HG03064 (cell line): Measurements from ENCODE around the gene ACKR2.

Experiments used
- ATAC-seq: cut with Tn5 transposase; IDR thresholded peaks from one replicate; pipeline ENCODE4 v1.9.1; 2021; ENCODE audit warnings: low read depth; ENCODE audit not compliant: unreplicated experiment

Gene ACKR2

DNA sequence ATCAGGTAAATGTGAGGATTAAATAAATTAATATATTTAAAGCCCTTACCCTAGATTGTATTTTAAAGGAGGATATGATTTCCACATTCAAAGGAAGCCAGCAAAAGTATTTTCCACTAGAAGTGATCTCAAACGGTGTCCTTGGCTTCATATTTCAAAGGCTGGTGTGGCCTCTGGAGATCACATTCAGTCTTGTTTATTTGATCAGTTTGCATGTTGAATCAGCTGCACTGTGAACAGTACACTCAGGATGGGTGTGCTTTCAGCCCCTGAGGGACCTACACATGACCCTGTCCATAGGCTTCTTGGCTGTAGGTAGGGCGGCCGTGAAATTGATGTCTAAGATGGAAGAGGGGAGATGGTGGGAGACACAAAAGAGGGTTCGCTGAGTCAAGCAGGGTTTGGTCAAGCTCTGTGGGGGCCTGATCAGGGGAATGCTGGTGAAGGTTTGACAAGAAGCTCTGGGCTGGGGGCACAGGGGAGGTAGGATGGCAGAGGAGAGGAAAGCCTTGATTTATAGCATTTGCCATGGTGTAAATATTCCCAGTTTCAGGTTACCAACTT is 44.6 kb downstream of the ACKR2 start:
- ATAC-seq = no peak

DNA sequence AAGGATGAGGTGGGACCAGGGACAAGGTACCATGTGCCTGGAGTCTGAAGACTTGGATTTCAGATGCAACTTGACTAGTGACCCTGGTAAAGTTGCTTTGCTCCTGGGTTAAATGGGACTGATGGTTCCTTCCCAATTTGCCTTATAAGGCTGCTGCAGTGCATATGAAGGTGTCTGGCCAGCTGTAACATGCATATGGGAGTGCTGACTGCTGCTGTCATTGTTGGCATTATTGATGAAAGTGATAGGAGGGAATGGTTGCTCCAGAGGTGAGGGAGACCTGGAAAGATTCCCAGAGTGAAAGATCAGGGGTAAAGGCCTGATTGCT is 45.9 kb downstream of the ACKR2 start:
- no peak for ATAC-seq

DNA sequence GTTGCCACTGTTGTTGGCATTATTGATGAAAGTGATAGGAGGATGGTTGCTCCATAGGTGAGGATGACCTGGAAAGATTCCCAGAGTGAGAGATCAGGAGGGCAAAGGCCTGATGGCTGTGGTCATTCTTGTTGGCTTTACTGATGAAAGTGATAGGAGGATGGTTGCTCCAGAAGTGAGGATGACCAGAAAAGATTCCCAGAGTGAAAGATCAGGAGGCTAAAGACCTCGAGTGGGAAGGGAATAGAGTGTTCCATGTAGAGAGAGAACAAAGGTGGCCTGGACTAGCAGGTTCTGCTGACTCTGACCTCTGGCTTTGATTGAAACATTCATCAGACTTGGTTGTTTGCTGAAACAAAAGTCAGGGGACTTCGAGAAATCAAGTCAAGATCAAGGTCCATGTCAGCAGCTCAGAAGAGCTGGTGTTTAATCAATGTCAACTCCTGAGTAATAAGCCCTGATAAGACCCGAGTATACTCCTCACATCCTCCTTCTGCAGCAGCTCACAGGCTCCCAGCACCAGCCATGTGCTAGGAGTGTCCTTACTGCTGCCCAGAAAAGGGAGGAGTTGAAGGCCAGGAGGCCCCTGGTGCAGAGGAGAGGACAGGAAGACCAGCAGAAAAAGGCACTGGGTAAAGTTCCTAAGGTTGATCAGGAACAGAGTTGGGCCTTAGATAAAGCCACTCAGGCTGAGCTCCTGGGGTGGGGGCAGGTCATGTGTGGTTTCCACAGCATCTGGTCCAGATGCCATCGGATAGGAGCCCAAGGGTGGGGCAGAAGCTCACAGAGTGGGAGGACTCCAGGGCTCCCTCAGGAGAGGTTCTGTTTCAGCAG is 46.5 kb downstream of the ACKR2 start:
- ATAC-seq = no peak

DNA sequence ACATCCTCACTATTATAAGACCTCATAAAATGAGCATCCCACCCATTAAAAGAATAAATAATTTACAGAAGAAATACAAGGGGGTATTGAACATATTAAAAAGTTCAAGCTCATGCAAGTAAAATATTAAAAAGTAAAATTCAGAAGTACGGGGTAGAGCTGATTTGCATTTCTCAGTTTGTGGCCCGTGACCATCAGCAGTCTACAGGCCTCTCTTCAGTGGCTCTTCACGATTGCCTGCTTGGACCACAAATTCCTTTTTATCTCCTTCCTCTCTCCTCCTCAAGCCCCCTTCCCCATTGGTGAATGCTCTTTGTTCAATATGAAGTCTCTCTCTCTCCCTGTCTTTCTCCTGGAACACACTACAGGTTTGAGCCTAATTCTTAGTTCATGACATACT is 47.3 kb downstream of the ACKR2 start:
- ATAC-seq = no peak

DNA sequence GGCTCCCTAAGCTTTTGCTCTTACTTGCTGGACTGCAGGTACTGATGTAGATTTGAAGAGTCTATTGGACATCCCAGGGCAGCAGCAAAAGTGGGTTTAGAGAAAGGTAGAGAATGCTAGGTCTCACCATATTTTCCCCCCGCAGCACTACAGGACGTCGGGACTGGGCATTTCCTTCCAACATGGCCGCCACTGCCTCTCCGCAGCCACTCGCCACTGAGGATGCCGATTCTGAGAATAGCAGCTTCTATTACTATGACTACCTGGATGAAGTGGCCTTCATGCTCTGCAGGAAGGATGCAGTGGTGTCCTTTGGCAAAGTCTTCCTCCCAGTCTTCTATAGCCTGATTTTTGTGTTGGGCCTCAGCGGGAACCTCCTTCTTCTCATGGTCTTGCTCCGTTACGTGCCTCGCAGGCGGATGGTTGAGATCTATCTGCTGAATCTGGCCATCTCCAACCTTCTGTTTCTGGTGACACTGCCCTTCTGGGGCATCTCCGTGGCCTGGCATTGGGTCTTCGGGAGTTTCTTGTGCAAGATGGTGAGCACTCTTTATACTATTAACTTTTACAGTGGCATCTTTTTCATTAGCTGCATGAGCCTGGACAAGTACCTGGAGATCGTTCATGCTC is 55.2 kb downstream of the ACKR2 start:
- no peak for ATAC-seq

DNA sequence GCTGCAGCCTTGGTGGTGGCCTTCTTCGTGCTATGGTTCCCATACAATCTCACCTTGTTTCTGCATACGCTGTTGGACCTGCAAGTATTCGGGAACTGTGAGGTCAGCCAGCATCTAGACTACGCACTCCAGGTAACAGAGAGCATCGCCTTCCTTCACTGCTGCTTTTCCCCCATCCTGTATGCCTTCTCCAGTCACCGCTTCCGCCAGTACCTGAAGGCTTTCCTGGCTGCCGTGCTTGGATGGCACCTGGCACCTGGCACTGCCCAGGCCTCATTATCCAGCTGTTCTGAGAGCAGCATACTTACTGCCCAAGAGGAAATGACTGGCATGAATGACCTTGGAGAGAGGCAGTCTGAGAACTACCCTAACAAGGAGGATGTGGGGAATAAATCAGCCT is 56.0 kb downstream of the ACKR2 start:
- ATAC-seq = no peak

DNA sequence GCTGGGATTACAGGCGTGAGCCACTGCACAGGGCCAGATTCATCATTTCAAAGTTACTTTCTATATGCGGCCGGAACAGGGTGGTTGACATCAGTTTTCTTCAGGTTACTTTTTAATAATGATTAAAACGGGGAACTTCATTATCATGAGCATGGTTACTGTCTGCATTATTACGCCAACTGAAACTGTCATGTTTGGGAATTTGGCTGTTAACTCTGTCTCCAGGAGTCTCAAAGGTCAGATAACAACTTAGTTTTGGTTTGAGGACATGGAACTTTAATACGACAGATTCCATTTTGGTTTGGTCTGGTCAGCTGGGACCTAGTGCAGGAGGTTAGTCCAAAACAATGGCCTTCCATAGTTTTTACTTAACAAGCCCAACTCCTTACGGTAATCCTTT is 57.9 kb downstream of the ACKR2 start:
- ATAC-seq = no peak

DNA sequence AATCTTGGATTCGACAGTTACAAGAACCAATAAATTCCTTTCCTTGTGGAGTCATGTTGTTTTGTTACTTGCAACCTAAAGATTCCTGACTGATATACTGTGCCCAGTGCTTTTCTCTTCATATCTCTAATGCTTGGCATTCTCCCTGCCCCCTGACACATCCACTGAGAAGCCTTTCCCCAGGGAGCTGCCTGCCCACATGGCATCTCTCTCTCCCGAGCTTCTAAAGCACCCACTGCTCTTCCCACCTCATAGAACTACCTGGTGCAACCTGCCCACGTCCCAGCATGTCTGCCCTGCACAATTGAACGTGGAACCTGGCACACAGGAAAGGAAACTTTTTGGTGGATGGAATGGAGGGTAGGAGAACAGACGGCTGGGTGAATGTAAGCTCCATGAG is 59.6 kb downstream of the ACKR2 start:
- no peak for ATAC-seq

DNA sequence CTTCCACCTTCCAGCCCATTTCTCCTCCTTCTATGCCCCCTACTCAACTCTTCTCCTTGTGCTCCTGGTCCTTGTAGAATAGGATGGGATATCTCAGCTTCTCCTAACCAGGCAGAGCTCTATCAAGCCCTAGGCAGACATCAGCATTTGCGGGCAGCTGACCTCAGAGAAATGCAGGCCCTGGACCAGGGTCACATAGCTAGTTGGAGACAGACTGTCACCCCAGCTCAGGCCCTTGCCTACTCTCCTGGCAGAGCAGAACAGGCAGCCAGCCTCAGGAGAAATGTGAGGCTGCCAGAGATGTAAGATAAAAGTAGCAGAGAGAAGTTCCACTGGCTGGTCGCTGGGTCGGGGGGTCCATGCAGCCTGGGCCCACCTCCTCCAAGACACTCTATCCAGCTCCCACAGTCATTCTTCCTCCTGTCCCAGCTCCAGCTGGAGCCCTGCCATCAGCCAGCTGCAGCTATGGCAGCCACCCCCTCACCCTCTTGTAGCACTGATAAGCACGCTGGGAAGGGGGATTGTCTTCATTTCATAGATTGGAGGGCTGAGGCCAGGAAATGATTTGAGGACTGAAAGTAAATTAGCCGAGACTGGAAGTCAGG is 62.4 kb downstream of the ACKR2 start:
- no peak for ATAC-seq

DNA sequence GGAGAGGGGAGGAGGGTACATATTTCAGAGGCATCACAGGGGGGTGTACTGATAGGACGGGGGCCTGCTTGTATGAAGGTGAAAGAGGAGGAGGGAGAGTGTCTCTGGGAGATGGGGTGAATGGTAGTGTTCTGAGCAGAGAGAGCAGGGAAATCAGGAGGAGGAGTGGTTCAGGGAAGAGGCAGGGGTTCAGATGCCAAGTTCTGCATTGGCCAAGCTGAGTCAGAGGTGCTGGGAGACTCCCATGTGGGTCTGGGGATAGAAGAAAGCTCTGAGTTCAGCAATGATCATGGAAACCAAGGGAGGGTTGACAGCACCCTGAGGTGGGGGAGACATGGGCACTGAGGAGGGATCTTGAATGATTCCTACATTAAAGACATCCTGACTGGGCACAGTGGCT is 63.5 kb downstream of the ACKR2 start:
- ATAC-seq = no peak

DNA sequence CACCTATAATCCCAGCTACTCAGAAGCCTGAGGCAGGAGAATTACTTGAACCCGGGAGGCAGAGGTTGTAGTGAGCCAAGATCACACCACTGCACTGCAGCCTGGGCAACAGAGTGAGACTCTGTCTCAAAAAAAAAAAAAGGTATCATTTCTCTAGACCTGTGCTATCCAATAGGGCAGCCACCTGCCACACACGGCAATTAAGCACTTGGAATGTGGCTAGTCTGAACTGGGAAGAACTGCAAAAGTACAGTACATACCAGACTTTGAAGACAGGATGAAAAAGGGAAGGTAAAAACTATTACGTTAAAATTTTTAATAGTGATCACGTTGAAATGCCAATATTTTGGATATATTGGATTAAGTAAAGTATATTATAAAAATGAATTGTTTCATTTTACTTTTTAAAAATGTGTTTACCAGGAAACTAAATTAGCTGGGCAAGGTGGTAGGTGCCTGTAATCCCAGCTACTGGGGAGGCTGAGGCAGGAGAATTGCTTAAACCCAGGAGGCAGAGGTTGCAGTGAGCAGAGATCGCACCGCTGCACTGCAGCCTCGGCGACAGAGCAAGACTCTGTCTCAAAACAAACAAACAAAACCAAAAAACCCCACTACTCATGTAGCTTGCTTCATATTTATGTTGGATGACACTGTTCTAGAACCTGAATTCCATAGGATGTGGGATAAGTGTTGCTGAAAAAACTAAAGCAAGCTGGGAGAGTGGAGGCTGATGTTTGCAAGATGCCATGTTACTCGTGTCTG is 64.2 kb downstream of the ACKR2 start:
- ATAC-seq = no peak

DNA sequence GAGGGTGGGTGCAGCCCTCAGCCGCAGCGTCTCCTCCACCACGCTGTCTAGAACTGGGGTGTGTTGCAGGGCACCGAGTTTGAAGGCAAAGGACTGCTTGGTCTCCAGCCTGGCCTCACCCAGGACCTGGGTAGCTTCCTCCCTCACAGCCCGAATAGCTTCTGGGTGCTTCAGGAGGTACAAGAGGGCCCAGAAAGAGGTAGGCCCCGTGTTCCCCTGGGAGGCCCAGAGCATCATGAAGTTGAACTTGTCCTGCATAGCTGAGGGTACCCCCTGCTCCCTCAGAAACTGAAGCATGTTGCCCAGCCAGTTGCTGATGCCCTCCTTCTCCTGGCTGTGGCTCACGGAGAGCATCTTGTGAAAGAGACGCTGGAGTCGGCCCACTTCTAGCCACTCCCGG is 65.5 kb downstream of the ACKR2 start:
- ATAC-seq = no peak

DNA sequence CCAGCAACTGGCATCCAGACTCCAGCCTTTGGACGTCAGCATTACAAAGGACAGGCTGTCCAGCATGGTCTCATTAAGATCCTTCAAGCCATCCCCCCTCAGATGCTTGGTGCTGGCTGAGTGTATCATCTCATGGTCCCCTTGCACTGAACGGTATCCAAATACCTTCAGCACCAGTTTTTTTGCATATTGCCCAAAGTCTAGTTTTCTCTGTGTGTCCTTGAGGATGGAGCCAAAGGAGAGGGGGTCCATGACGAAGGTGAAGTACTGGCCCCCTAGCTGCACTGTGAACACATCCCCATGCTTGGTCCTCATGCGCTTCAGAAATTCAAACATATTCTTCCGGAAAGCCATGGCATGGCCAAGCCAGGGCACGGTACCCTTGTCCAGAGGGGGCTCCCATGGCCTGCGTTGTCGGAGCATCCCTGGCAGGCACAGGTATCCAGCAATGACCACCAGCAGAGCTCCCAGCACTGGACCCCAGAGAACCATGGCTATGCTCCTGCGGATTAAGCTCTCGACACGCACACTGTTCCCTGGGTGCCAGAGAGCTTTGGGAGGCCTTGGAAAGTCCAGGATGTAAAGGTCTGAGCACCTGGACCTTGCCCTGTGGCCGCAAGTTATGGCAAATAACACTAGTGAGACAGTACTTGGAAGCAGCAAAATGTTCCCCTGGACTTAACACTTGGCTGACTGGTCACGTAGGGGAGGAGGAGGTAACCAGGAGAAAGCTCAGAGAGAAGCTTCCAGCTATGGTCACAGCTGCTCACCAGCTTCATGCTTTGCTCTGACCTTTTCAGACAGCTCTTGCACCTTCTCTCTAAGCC is 66.3 kb downstream of the ACKR2 start, which contains the start of gene CYP8B1:
Gene CYP8B1 (minus strand): TSS at position 555 of the 827 bp plus-strand sequence. CDS start 63 bp downstream, at position 492.
- ATAC-seq = no peak

DNA sequence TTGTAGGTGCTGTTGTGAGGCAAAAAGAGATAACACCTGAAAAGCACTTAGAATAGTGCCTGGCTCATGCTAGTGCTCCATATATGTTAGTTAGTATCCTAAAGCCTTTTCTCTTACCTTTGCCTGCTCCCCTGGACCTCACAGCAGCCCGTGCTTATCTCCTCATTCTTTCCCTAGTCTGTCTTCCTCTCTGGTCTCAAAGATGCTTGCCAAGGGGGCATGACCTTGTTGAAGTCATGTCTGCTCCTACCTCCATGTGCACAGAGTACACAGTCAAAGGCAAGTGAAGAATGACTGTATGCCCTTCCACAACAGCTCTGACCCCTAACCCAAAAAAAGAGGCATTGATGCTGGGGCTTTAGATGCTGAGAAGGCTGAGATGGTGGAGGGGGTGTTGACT is 67.2 kb downstream of the ACKR2 start:
- ATAC-seq = no peak

DNA sequence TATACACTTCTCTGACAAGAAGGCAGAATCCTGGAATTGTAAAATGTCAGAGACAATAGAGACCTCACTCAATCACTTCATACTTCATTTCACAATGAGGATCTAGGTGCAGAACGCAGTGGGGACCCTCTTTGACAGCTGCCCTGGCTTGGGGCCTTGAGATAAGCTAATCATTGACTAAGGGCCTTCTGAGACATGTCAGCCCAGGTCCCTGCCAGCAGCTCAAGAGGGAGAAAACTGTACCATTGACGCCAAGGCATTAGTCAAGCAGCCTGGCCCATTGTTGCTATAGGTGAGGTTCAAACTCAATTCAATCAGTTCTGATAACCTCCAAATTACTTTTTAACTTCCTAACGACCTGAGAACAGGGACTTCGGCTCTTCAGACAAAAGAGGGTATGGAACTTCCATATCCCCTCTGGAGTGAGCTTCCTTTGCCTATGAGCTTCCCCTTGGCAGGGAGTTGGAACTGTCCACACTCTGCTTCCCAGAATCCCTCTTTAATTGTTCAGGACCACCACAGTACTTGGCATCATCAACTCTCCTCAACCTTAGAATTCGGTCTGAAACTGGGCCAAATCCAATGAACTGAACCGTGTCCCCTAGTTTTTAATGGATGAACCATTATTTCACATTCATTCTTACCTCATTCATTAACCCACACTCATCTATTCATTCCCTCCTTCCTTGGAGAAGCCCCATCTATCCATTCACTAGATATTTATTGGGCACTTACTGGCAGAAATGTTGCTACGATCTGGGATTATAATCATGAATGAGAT is 67.9 kb downstream of the ACKR2 start:
- no peak for ATAC-seq

DNA sequence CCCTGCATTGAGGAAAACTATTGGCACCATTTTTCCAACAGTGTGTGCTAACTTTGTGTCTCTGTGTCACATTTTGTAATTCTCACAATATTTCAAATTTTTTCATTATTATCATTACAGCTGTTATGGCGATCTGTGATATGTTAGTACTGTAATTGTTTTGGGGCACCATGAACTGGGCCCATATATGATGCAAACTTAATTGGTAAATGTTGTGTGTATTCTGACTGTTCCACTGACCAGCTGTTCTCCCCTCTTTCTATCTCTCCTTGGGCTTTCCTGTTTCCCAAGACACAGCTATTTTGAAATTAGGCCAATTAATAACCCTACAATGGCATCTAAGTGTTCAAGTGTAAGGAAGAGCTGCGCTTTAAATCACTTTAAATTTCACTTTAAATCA is 68.6 kb downstream of the ACKR2 start:
- ATAC-seq = no peak

DNA sequence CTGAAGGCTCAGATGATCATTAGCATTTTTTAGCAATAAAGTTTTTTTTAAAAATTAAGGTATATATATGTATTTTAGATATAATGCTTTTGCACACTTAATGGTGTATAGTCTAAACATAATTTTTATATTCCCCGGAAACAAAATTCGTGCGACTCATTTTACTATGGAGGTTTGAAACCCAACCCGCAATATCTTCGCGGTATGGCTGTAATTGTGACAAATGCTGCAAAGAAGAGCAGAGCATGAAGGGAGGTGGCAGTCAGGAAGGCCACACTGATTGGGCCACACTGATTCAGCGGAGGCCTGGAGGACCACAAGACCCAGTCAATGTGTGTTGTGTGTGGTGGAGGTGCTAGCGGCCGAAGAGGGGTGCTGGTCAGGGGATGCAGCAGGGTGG is 70.9 kb downstream of the ACKR2 start:
- ATAC-seq = no peak

DNA sequence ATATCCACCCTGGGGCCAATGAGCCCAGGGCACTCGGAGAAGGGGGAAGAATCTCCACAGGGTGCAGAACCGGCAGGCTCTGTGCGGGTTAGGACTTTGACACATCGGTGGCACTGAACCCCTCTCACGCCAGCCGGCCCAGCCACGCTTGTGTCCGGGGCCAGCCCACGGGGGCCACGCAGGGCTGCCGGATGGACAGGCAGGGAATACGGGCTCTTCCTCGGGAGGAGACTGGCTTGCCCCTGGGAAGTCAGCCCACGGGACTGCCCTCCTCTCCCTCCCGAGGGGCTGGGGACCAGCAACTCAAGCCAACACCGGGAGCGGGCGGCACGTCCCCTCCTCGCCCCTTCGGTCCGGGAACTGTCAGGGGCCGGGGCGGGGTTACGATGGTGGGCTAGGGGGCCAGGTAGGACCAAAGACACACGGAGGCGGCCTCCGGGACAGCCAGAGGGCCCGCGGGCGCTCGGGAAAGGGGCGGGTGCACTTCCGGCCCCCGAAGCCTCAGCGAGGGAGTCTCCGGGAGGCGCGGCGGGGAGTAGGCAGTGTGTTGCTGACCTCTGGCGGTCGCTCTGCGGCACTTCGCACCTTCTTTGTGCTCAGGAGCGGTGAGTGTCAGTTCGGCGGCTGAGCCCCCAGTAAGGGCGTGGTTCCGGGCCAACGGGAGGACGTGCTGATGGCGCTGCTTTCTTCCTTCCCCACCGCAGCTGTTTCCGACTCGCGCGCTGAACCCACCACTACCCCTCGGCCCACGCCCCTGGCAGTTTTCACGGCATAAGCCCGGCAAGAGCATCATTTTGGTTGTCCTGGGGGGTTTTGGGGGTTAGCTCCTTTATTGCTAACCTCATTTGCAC is 71.6 kb downstream of the ACKR2 start:
- peak; percentile 97 for ATAC-seq
